ENCODE results near the gene PNP. TPM values are rescaled to one million over a fixed set of nuclear protein-coding genes. Genes with fewer than 3 reads are reported as not detected.

The PNP gene
- total and polyA plus RNA-seq, 2 donors (not counting 1 experiment from before 2014, with no cell fraction given) = 6.9 to 25.7 TPM

DNA sequence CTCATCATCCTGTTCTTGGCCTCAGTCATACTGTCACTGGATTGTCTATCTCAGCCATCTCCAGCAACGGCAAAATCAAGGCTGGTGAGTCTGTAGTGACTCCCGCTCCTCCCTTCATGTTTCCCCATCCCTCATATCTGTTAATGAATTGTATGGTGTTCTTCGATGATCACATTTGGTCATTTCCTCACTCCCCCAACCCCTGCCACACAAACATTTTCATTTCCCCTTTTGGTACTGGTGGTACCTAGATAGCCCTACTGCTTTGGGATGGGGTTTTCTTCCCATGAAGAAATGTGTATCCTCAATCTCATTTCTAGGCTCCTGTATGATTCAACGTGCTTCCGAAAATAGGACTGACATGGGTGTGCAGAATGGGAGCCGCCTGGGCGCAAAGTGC, 30.5 kb upstream of the PNP start:
- Histone ChIP-seq H3K4me1 (ENCODE audit: control insufficient read depth, extremely low read depth, insufficient read depth, low read length) (peaks cover 3% of the 10 kb centered on the region), H3K9me3 (ENCODE audit: control insufficient read depth, insufficient read depth, low read depth, low read length) (no peaks in the 10 kb centered on the region), H3K9ac (ENCODE audit: insufficient read depth, low read length) (no peak overlapping the region), H3K4me2 (ENCODE audit: extremely low read depth, insufficient read depth, low read length) (no peak overlapping the region), H3K79me2 (ENCODE audit: control insufficient read depth, insufficient read depth, low read length) (no peaks in the 10 kb centered on the region), H3K36me3 (ENCODE audit: control insufficient read depth, insufficient read depth, low read length) (no peaks in the 10 kb centered on the region), H3K27me3 (ENCODE audit: control insufficient read depth, insufficient read depth, low read length) (no peaks in the 10 kb centered on the region), H4K20me1 (ENCODE audit: control insufficient read depth, extremely low read depth, insufficient read depth, low read length) (no peaks in the 10 kb centered on the region), H3K4me3 (replicated peaks in 1 of 4; ENCODE audit: control extremely low read depth in 1 of 4, insufficient read depth in 1 of 4, low read depth in 3 of 4, low read length in 4 of 4) (no peak overlapping the region), H3K27ac (ENCODE audit: insufficient read depth, low read length) (no peak overlapping the region), H2AFZ (ENCODE audit: low read length) (no peak overlapping the region)
- TF ChIP-seq EZH2 (IDR thresholded peaks at IDR 0.05; ENCODE audit: low read length, missing control alignments) = no peak
- no peak for TF ChIP-seq CTCF (conservative IDR thresholded peaks at IDR 0.05 in 1 of 2, IDR thresholded peaks at IDR 0.05 in 1 of 2; ENCODE audit: low read depth in 1 of 2, low read length in 2 of 2)
- DNase-seq (ENCODE audit: low read depth in 2 of 2) = no peak

- no peaks in the 10 kb centered on the region for H3K36me3 ChIP-seq (ENCODE audit: control insufficient read depth, insufficient read depth, low read length)
- no peaks in the 10 kb centered on the region for H3K79me2 ChIP-seq (ENCODE audit: control insufficient read depth, insufficient read depth, low read length)
- no peaks in the 10 kb centered on the region for H3K9me3 ChIP-seq (ENCODE audit: control insufficient read depth, insufficient read depth, low read depth, low read length)
- no peak overlapping the region for H3K4me2 ChIP-seq (ENCODE audit: extremely low read depth, insufficient read depth, low read length)
- H4K20me1 ChIP-seq (ENCODE audit: control insufficient read depth, extremely low read depth, insufficient read depth, low read length) = no peaks in the 10 kb centered on the region
- no peak for TF ChIP-seq EZH2 (IDR thresholded peaks at IDR 0.05; ENCODE audit: low read length, missing control alignments)
- TF ChIP-seq CTCF (conservative IDR thresholded peaks at IDR 0.05 in 1 of 2, IDR thresholded peaks at IDR 0.05 in 1 of 2; ENCODE audit: low read depth in 1 of 2, low read length in 2 of 2) = no peak
- H3K9ac ChIP-seq (ENCODE audit: insufficient read depth, low read length) = no peak overlapping the region
- no peak overlapping the region for H3K27ac ChIP-seq (ENCODE audit: insufficient read depth, low read length)
- no peak overlapping the region for H3K4me3 ChIP-seq (replicated peaks in 1 of 4; ENCODE audit: control extremely low read depth in 1 of 4, insufficient read depth in 1 of 4, low read depth in 3 of 4, low read length in 4 of 4)
- no peak overlapping the region for H2AFZ ChIP-seq (ENCODE audit: low read length)
- no peak for DNase-seq (ENCODE audit: low read depth in 2 of 2)
- no peaks in the 10 kb centered on the region for H3K4me1 ChIP-seq (ENCODE audit: control insufficient read depth, extremely low read depth, insufficient read depth, low read length)
- no peaks in the 10 kb centered on the region for H3K27me3 ChIP-seq (ENCODE audit: control insufficient read depth, insufficient read depth, low read length)
Observed at GRCh38 chr14:20440465-20440864, 28.7 kb upstream of the PNP start.

- DNase-seq (ENCODE audit: low read depth in 2 of 2) = peak in 1 of 2 donors; percentile 14
- no peak overlapping the region for H3K27ac ChIP-seq (ENCODE audit: insufficient read depth, low read length)
- no peaks in the 10 kb centered on the region for H3K79me2 ChIP-seq (ENCODE audit: control insufficient read depth, insufficient read depth, low read length)
- no peaks in the 10 kb centered on the region for H3K27me3 ChIP-seq (ENCODE audit: control insufficient read depth, insufficient read depth, low read length)
- H3K4me3 ChIP-seq (replicated peaks in 1 of 4; ENCODE audit: control extremely low read depth in 1 of 4, insufficient read depth in 1 of 4, low read depth in 3 of 4, low read length in 4 of 4) = no peak overlapping the region
- H3K4me1 ChIP-seq (ENCODE audit: control insufficient read depth, extremely low read depth, insufficient read depth, low read length) = no peaks in the 10 kb centered on the region
- no peak for TF ChIP-seq EZH2 (IDR thresholded peaks at IDR 0.05; ENCODE audit: low read length, missing control alignments)
- TF ChIP-seq CTCF (conservative IDR thresholded peaks at IDR 0.05 in 1 of 2, IDR thresholded peaks at IDR 0.05 in 1 of 2; ENCODE audit: low read depth in 1 of 2, low read length in 2 of 2) = no peak
- no peak overlapping the region for H3K9ac ChIP-seq (ENCODE audit: insufficient read depth, low read length)
- no peak overlapping the region for H3K4me2 ChIP-seq (ENCODE audit: extremely low read depth, insufficient read depth, low read length)
- H4K20me1 ChIP-seq (ENCODE audit: control insufficient read depth, extremely low read depth, insufficient read depth, low read length) = no peaks in the 10 kb centered on the region
- peaks cover 1% of the 10 kb centered on the region for H3K36me3 ChIP-seq (ENCODE audit: control insufficient read depth, insufficient read depth, low read length)
- no peak overlapping the region for H2AFZ ChIP-seq (ENCODE audit: low read length)
- no peaks in the 10 kb centered on the region for H3K9me3 ChIP-seq (ENCODE audit: control insufficient read depth, insufficient read depth, low read depth, low read length)
Observed at GRCh38 chr14:20440882-20441281, 28.3 kb upstream of the PNP start.

Measured in fibroblast of lung (primary cell).